ENCODE results near the gene ZNF630. TPM values are rescaled to one million over a fixed set of nuclear protein-coding genes. Genes with fewer than 3 reads are reported as not detected.
A peak's percentile ranks its signal among the peaks of the same experiment; 100 is the strongest.

The ZNF630 gene
- total and polyA plus RNA-seq, 2 of the 8 experiments (the other 6 are each of a cell fraction or from before 2014, with no cell fraction given), result 0.67 to 2.2 TPM

DNA sequence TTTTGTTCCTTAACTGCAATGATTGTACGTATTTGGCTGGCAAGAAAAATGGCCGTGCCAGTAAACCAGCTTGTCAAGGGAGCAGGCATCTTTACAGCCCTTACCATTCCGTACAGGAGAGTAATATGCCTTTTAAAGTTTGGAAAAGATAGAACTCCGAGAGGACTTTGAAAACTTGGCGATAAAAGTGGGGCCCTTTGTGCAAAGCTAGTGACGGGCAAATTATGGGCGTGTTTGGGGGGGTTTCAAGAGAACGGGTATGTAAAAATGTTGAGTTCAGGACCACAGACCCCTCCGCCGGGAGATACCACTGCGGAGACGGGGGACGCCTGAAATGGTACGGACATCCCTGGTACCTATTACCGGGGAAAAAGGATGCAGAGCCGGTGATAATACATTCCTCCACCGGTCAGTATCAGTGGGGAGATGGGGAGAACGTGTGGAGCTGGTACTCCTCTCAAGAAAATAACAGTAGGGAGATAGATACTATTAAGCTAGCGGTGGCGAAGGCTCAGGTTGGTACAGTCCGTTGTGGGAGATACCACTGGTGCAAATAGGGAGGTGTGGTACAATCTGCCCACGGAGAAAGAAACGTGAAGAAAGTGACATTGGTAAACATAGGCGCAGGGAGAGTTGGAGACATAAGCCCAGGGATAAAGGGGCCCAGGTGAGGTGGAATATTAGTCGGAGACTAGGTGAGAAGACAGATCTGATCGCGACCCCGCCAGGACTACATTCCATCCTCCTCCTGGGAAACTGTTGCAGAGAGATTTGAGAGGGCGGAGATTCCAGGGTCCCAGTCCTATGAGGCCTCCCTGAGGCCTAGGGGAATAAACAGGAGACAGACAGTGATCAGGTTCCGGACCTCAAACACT is 50.2 kb downstream of the ZNF630 start (continued):
- TF ChIP-seq CBX5 (IDR thresholded peaks at IDR 0.05; ENCODE audit: low read depth, low read length) (no peak), SP1 (IDR thresholded peaks at IDR 0.05; ENCODE audit: low read depth, low read length) (peak; percentile 8; the same call in 1 of the 2 replicates), NANOG (IDR thresholded peaks at IDR 0.05; ENCODE audit: insufficient read depth, low read depth, low read length, poor library complexity, severe bottlenecking) (no peak), EZH2 (IDR thresholded peaks at IDR 0.05; ENCODE audit: low read depth, low read length, severe bottlenecking) (no peak), RBBP5 (IDR thresholded peaks at IDR 0.05; ENCODE audit: borderline replicate concordance, low read depth, low read length) (no peak), CHD2 (IDR thresholded peaks at IDR 0.05; ENCODE audit: low read length) (no peak), TAF1 (IDR thresholded peaks at IDR 0.05; ENCODE audit: low read depth, low read length) (peak; percentile 51; the same call in 1 of the 2 replicates), EGR1 (IDR thresholded peaks at IDR 0.05; ENCODE audit: borderline replicate concordance, low read depth, low read length) (no peak), SRF (IDR thresholded peaks at IDR 0.05; ENCODE audit: low read depth, low read length) (no peak), KDM4A (IDR thresholded peaks at IDR 0.05; ENCODE audit: low read depth, low read length, severe bottlenecking) (peak; percentile 11), CREB1 (IDR thresholded peaks at IDR 0.05) (no peak), ASH2L (IDR thresholded peaks at IDR 0.05; ENCODE audit: low read length) (no peak), CBX8 (IDR thresholded peaks at IDR 0.05; ENCODE audit: borderline replicate concordance, low read depth, low read length) (no peak), TBP (IDR thresholded peaks at IDR 0.05; ENCODE audit: low read depth, low read length) (0 out of 2 replicates have a peak, but pooled peaks have one; percentile 13), RAD21 (IDR thresholded peaks at IDR 0.05 in 1 of 2, conservative IDR thresholded peaks at IDR 0.05 in 1 of 2; ENCODE audit: low read depth in 2 of 2, low read length in 2 of 2) (peak in 1 of 2 experiments; percentile 21; a peak in 1 of 4 replicates), SP4 (IDR thresholded peaks at IDR 0.05; ENCODE audit: low read length) (no peak), NRF1 (IDR thresholded peaks at IDR 0.05; ENCODE audit: low read depth, low read length) (no peak), BCL11A (IDR thresholded peaks at IDR 0.05; ENCODE audit: low read depth in 2 of 2, low read length in 2 of 2) (no peak), KDM1A (IDR thresholded peaks at IDR 0.05; ENCODE audit: borderline replicate concordance, low read length) (no peak), YY1 (IDR thresholded peaks at IDR 0.05; ENCODE audit: low read depth, low read length) (peak; percentile 97), SIRT6 (IDR thresholded peaks at IDR 0.05; ENCODE audit: low read length) (no peak), HDAC6 (IDR thresholded peaks at IDR 0.05; ENCODE audit: low read depth, low read length) (no peak), HDAC2 (IDR thresholded peaks at IDR 0.05; ENCODE audit: borderline replicate concordance in 1 of 2, low read depth in 2 of 2, low read length in 2 of 2) (no peak)
- TF ChIP-seq, protein P1, sequence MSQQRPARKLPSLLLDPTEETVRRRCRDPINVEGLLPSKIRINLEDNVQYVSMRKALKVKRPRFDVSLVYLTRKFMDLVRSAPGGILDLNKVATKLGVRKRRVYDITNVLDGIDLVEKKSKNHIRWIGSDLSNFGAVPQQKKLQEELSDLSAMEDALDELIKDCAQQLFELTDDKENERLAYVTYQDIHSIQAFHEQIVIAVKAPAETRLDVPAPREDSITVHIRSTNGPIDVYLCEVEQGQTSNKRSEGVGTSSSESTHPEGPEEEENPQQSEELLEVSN (IDR thresholded peaks at IDR 0.05), result no peak

Data from H1 (cell line).